Activated naive CD8-positive, alpha-beta T cell treated with anti-CD3 and anti-CD28 coated beads, Interleukin-2, amount 50 U/mL, for 16 hours (primary cell): ENCODE data around the gene AFAP1L2.

Source experiments
- DNase-seq: peaks from one replicate; pipeline ENCODE4 v3.0.0-alpha.2; 2020; ENCODE audit warnings: low read depth, low spot score

The AFAP1L2 gene

GRCh38 chr10:114412907-114413797 is 8.8 kb upstream of the AFAP1L2 start:
- DNase-seq, result no peak

- no peak for DNase-seq
These were observed 4.7 kb upstream of the AFAP1L2 start for GRCh38 chr10:114408968-114409444.

- no peak for DNase-seq
These were observed 4.0 kb upstream of the AFAP1L2 start for GRCh38 chr10:114408112-114408967.

GRCh38 chr10:114406455-114406854 is 2.2 kb upstream of the AFAP1L2 start:
- DNase-seq, result no peak

GRCh38 chr10:114405011-114405350 is 679 bp upstream of the AFAP1L2 start:
- no peak for DNase-seq

- DNase-seq, result no peak
These were observed 651 bp downstream of the AFAP1L2 start for GRCh38 chr10:114403541-114404161.

- DNase-seq, result no peak
These were observed 1.3 kb downstream of the AFAP1L2 start for GRCh38 chr10:114402871-114403540.

GRCh38 chr10:114402233-114402632 is 2.1 kb downstream of the AFAP1L2 start:
- DNase-seq, result no peak

- DNase-seq, result no peak
These were observed 3.0 kb downstream of the AFAP1L2 start for GRCh38 chr10:114401195-114401791.

- no peak for DNase-seq
These were observed 4.2 kb downstream of the AFAP1L2 start for GRCh38 chr10:114400091-114400490.

GRCh38 chr10:114399576-114399975 is 4.7 kb downstream of the AFAP1L2 start:
- DNase-seq, result no peak

- no peak for DNase-seq
These were observed 5.5 kb downstream of the AFAP1L2 start for GRCh38 chr10:114398587-114399331.

- no peak for DNase-seq
These were observed 6.6 kb downstream of the AFAP1L2 start for GRCh38 chr10:114397651-114398145.

GRCh38 chr10:114396464-114396863 is 7.8 kb downstream of the AFAP1L2 start:
- DNase-seq, result no peak

GRCh38 chr10:114395366-114396022 is 8.8 kb downstream of the AFAP1L2 start:
- no peak for DNase-seq

GRCh38 chr10:114394531-114394930 is 9.8 kb downstream of the AFAP1L2 start:
- DNase-seq, result no peak

GRCh38 chr10:114393886-114394285 is 10.4 kb downstream of the AFAP1L2 start:
- DNase-seq, result no peak

- no peak for DNase-seq
These were observed 10.8 kb downstream of the AFAP1L2 start for GRCh38 chr10:114393482-114393881.

- DNase-seq, result no peak
These were observed 12.0 kb downstream of the AFAP1L2 start for GRCh38 chr10:114392112-114392835.
